PC-3 (cell line): Measurements from ENCODE around the gene ETV3L. TPM values are rescaled to one million over a fixed set of nuclear protein-coding genes. Genes with fewer than 3 reads are reported as not detected.

Source experiments
- ATAC-seq: fragments of 200-7000 bp; cut with Tn5 transposase; 2 replicates; pipeline ENCODE4 v1.9.1; 2020; ENCODE audit warnings: mild to moderate bottlenecking, moderate library complexity
- BruUV-seq: library from RNA; stranded (reverse); fragments of 400-500 nt; replicated peaks from 2 replicates; lab custom pipeline; 2021; lab: Mats Ljungman, UMichigan
- CTCF ChIA-PET: fragments of 300-600 bp; sonication (Branson Sonifier 250); formaldehyde crosslinking; loops from one replicate; lab custom pipeline; 2022; ENCODE audit warnings: antibody characterized with exemption; lab: Charles Lee
- POLR2A ChIA-PET: fragments of 300-600 bp; sonication (Branson Sonifier 250); formaldehyde crosslinking; loops from one replicate; lab custom pipeline; 2022; ENCODE audit warnings: antibody characterized with exemption; ENCODE audit not compliant: unreplicated experiment; lab: Charles Lee
- DNase-seq: peaks from one replicate; pipeline ENCODE4 v3.0.0-alpha.2; 2015
- H2AFZ ChIP-seq: fragments of 300-600 bp; sonication (generic); 2 replicates; pipeline ENCODE4 v1.6.0; 2016; ENCODE audit warnings: antibody characterized with exemption, low read length
- H3F3A ChIP-seq: fragments of 300-600 bp; sonication (generic); one replicate; pipeline ENCODE4 v1.6.0; 2017; ENCODE audit warnings: antibody characterized with exemption, low read length, control low read depth, mild to moderate bottlenecking; ENCODE audit not compliant: unreplicated experiment
- H3K27ac ChIP-seq: fragments of 300-600 bp; sonication (generic); 2 replicates; pipeline ENCODE4 v1.5.1; 2016; ENCODE audit warnings: mild to moderate bottlenecking, low read length
- H3K27me3 ChIP-seq: fragments of 300-600 bp; sonication (generic); 2 replicates; pipeline ENCODE4 v1.6.1; 2016; ENCODE audit warnings: low read length, mixed read lengths
- H3K36me3 ChIP-seq: fragments of 300-600 bp; sonication (generic); 2 replicates; pipeline ENCODE4 v1.6.1; 2016; ENCODE audit warnings: low read depth, mixed run types, low read length, mixed read lengths
- H3K4me1 ChIP-seq: fragments of 300-600 bp; sonication (generic); 2 replicates; pipeline ENCODE4 v1.5.1; 2016; ENCODE audit warnings: low read length; ENCODE audit not compliant: insufficient read depth
- H3K4me2 ChIP-seq: fragments of 300-600 bp; sonication (generic); 2 replicates; pipeline ENCODE4 v1.6.0; 2016; ENCODE audit warnings: low read length
- H3K4me3 ChIP-seq: fragments of 300-600 bp; sonication (generic); 2 replicates; pipeline ENCODE4 v1.5.1; 2016; ENCODE audit warnings: mild to moderate bottlenecking, low read length, mixed read lengths
- H3K79me2 ChIP-seq: fragments of 300-600 bp; sonication (generic); 2 replicates; pipeline ENCODE4 v1.6.1; 2017; ENCODE audit warnings: low read length, mixed read lengths
- H3K9ac ChIP-seq: fragments of 300-600 bp; sonication (generic); 2 replicates; pipeline ENCODE4 v1.6.0; 2016; ENCODE audit warnings: mild to moderate bottlenecking, low read length
- H3K9me2 ChIP-seq: fragments of 300-600 bp; sonication (generic); replicated peaks from 2 replicates; pipeline ENCODE4 v1.6.1; 2016; ENCODE audit warnings: mixed run types, low read length, mixed read lengths
- H3K9me3 ChIP-seq: fragments of 300-600 bp; sonication (generic); 2 replicates; pipeline ENCODE4 v1.6.1; 2016; ENCODE audit warnings: low read length, mixed read lengths
- H4K20me1 ChIP-seq: fragments of 300-600 bp; sonication (generic); 2 replicates; pipeline ENCODE4 v1.6.1; 2016; ENCODE audit warnings: low read length, mixed read lengths
- CTCF ChIP-seq: fragments of 300-600 bp; sonication (generic); conservative IDR thresholded peaks from 2 replicates; pipeline ENCODE4 v1.5.1; 2017; ENCODE audit warnings: antibody characterized with exemption, low read depth, mild to moderate bottlenecking, low read length
- EZH2 ChIP-seq: fragments of 300-600 bp; sonication (generic); IDR thresholded peaks from one replicate; pipeline ENCODE4 v1.6.1; 2017; ENCODE audit warnings: antibody characterized with exemption, mild to moderate bottlenecking, low read length; ENCODE audit not compliant: unreplicated experiment
- EZH2phosphoT487 ChIP-seq: fragments of 300-600 bp; sonication (generic); IDR thresholded peaks from 2 replicates; pipeline ENCODE4 v1.6.1; 2018; ENCODE audit warnings: mild to moderate bottlenecking, antibody characterized with exemption, low read length, borderline replicate concordance
- intact Hi-C: fragments of 100-400 bp; cut with micrococcal nuclease; formaldehyde crosslinking; loops from 2 replicates; pipeline ENCODE4 v1.9.0; 2023
- total RNA-seq: library from RNA; depleted of rRNA; stranded (reverse); fragments of >200 nt; gene quantifications from 2 replicates; pipeline ENCODE4 v1.2.3, GENCODE V29; 2014

The ETV3L gene
- total RNA-seq, 1 experiment from 2014 or later, result not detected

GRCh38 chr1:157112186-157112867, 12.7 kb upstream of the ETV3L start:
- DNase-seq, result no peak
- peaks cover 32% of the 10 kb centered on the region for H3K27me3 ChIP-seq
- H3K9ac ChIP-seq, result no peak overlapping the region
- no TSS peak for BruUV-seq
- H3K36me3 ChIP-seq, result no peaks in the 10 kb centered on the region
- no peaks in the 10 kb centered on the region for H3K4me1 ChIP-seq
- no peak for ATAC-seq
- H3K9me3 ChIP-seq, result no peaks in the 10 kb centered on the region
- intact Hi-C loops, result no loop called here
- no peaks in the 10 kb centered on the region for H3K79me2 ChIP-seq
- no peaks in the 10 kb centered on the region for H3F3A ChIP-seq
- no peaks in the 10 kb centered on the region for H4K20me1 ChIP-seq
- no peak overlapping the region for H3K27ac ChIP-seq
- ChIA-PET CTCF (no interaction called here), POLR2A (no interaction called here)
- no peak overlapping the region for H3K4me3 ChIP-seq
- H2AFZ ChIP-seq, result no peak overlapping the region
- no peak overlapping the region for H3K4me2 ChIP-seq
- H3K9me2 ChIP-seq, result no peaks in the 10 kb centered on the region
- TF ChIP-seq EZH2, result no peak
- no peak for TF ChIP-seq EZH2phosphoT487
- TF ChIP-seq CTCF, result no peak

GRCh38 chr1:157111396-157112165, 12.0 kb upstream of the ETV3L start:
- no peak overlapping the region for H3K9ac ChIP-seq
- ATAC-seq, result no peak
- H3F3A ChIP-seq, result no peaks in the 10 kb centered on the region
- no peak overlapping the region for H3K4me2 ChIP-seq
- peaks cover 4% of the 10 kb centered on the region for H3K4me1 ChIP-seq
- no peak overlapping the region for H3K27ac ChIP-seq
- CTCF ChIA-PET, result no interaction called here
- H3K27me3 ChIP-seq, result peaks cover 32% of the 10 kb centered on the region
- intact Hi-C loops, result no loop called here
- POLR2A ChIA-PET, result no interaction called here
- no peak for DNase-seq
- H3K79me2 ChIP-seq, result no peaks in the 10 kb centered on the region
- H3K9me3 ChIP-seq, result no peaks in the 10 kb centered on the region
- no peaks in the 10 kb centered on the region for H4K20me1 ChIP-seq
- no TSS peak for BruUV-seq
- H3K9me2 ChIP-seq, result no peaks in the 10 kb centered on the region
- H3K4me3 ChIP-seq, result no peak overlapping the region
- no peaks in the 10 kb centered on the region for H3K36me3 ChIP-seq
- TF ChIP-seq EZH2phosphoT487 (no peak), CTCF (no peak), EZH2 (no peak)
- H2AFZ ChIP-seq, result no peak overlapping the region

- DNase-seq (no peak), ATAC-seq (no peak)
- no peaks in the 10 kb centered on the region for H3K79me2 ChIP-seq
- H3K9ac ChIP-seq, result no peak overlapping the region
- H3F3A ChIP-seq, result no peaks in the 10 kb centered on the region
- TF ChIP-seq EZH2 (no peak), EZH2phosphoT487 (no peak), CTCF (no peak)
- H4K20me1 ChIP-seq, result no peaks in the 10 kb centered on the region
- H3K9me2 ChIP-seq, result no peaks in the 10 kb centered on the region
- no peak overlapping the region for H2AFZ ChIP-seq
- H3K27me3 ChIP-seq, result peaks cover 32% of the 10 kb centered on the region
- H3K4me3 ChIP-seq, result no peak overlapping the region
- CTCF ChIA-PET, result interaction anchor here (0.6 kb wide), 2 partner anchors 23 to 36 kb away, joined by 4 read pairs; no protein-coding TSS in a partner anchor
- intact Hi-C loops, result no loop called here
- no peak overlapping the region for H3K4me2 ChIP-seq
- H3K36me3 ChIP-seq, result no peaks in the 10 kb centered on the region
- no TSS peak for BruUV-seq
- peaks cover 12% of the 10 kb centered on the region for H3K4me1 ChIP-seq
- no peak overlapping the region for H3K27ac ChIP-seq
- no peaks in the 10 kb centered on the region for H3K9me3 ChIP-seq
- POLR2A ChIA-PET, result no interaction called here
Measured at GRCh38 chr1:157110686-157111085, 11.1 kb upstream of the ETV3L start.
